GM19324 (cell line): Measurements from ENCODE around the gene IGSF23.
"Not testable (repeated sequence)": the region's sequence is repeated elsewhere in the genome, so short reads cannot be mapped to it uniquely, and the experiment has no call there.

Experiments used
- ATAC-seq: cut with Tn5 transposase; IDR thresholded peaks from one replicate; pipeline ENCODE4 v1.9.1; 2021; ENCODE audit warnings: mild to moderate bottlenecking, moderate library complexity; ENCODE audit not compliant: unreplicated experiment, low FRiP score

The IGSF23 gene

DNA sequence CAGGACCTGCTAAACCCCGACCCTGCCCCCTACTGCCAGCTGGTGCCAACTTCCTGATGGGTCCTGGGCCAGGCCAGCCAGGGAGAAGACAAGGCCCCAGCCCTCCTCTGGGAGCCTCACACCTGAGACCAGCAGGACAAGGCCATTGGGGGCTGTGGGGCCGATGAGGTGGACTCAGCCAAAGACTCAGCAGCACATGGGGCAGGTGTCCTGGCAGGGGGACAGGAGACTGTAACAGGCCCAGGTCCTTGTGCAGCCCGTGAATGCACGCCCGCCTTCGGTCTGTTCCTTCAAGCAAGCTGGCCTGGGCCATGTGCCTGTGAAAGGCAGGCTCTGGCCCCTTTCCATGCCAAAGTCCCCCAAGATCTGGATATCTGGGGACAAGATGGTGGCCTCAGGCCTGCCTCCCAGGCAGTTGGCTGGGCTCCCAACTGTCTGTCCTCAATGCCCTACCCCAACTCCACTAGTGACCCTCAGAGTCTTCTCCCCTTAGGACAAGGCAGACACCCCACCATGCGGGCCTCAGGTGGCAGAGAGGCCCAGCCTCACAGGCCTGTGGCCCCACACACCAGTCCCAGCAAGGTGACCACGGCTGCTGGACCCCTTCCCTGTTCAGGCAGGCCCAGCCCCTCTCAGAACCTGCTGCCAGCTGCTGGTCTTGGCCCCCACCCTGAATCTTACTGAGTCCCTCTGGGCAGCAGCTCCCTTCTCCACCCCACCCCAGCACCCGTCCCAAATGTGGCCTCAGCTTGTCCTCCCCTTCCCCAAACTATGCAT is 70.3 kb downstream of the IGSF23 start:
- no peak for ATAC-seq

DNA sequence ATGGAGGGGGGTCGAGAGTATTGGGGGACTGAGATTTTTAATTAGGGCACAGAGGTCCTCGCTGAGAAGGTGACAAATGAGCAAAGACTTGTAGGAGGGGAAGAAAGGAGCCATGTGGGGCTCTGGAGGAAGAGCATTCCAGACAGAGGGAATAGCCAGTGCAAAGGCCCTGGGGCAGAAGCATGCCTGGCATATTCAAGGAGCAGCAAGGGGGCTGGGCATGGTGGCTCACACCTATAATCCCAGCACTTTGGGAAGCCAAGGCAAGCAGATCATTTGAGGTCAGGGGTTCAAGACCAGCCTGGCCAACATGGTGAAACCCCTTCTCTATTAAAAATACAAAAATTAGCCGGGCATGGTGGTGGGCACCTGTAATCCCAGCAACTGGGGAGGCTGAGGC is 71.0 kb downstream of the IGSF23 start:
- ATAC-seq: not testable (repeated sequence)

DNA sequence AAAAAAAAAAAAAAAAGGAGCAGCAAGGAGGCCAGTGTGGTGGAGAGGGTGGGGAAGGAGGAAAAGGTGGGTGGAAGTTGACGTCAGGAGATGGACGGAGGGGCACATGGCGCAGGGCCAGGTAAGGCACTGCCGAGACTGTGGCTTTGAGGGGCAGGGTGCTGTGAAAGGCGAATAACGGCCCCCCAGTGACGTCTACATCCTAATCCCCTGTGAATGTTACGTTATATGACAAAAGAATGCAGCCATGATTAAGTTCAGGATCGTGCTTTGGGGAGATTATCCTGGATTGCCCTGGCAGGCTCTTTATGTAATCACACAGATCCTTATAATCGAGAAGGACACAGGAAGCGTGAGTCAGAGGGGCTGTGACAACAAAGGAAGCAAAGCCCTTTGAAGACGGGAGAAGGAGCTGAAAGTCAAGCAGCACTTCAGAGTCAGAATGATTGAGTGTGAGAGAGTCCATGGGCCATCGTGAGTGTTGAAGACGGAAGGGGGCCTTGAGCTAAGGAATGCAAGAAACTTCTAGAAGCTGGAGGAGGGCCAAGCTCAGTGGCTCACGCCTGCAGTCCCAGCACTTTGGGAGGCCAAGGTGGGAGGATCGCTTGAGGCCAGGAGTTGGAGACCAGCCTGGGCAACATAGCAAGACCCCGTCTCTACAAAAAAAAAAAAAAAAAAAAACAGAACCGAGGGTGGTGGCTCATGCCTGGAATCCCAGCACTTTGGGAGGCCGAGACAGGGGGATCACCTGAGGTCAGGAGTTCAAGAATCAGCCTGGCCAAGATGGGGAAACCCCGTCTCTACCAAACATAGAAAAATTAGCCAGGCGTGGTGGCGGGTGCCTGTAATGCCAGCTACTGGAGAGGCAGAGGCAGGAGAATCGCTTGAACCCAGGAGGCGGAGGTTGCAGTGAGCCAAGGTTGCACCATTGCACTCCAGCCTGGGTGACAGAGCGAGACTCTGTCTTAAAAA is 71.8 kb downstream of the IGSF23 start:
- ATAC-seq: no peak

DNA sequence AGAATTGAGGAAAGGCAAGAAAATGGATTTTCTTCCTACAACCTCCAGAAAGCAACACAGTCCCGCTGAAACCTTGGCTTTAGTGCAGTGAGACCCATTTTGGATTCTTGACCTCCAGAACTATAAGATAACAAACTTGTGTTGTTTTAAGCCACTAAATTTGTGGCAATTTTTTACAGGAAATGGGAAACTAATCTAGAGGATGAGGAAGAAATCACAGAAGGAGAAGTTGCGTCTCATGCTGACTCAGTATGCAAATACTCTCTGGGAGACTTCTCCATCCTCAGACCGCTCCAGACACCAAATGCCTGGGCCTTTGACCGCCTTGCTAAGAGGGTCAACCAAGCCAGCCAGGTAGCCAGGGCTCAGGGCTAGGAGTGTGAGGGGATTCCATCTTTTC is 72.5 kb downstream of the IGSF23 start:
- no peak for ATAC-seq
